ENCODE measurements around the gene AJUBA. TPM values are rescaled to one million over a fixed set of nuclear protein-coding genes. Genes with fewer than 3 reads are reported as not detected.
"Not testable (repeated sequence)": the region's sequence is repeated elsewhere in the genome, so short reads cannot be mapped to it uniquely, and the experiment has no call there.

The AJUBA gene
- total RNA-seq, 1 donor from 2014 or later = 87.2 TPM

DNA sequence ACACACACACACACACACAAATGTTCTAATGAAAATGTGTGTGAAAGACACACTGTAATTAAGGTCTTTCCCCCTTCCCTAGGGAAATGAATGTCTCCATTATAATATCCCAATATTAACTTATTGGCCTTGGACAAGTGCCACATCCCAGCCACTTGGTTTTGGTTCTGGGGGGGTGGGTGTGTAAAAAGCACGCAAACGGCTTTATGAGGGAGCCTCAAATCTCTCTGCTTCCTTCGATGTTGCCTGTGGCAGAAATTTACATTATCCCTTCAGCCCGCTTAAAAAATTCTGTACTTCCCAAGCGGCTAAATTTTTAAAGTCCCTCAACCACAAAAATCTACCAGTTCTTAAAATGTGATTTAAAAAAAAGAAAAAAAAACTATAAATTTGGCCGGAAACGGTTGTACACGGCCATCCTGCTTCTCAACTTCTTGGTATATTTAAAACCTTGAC lies 27.2 kb upstream of the AJUBA start:
- TF ChIP-seq, protein P1, sequence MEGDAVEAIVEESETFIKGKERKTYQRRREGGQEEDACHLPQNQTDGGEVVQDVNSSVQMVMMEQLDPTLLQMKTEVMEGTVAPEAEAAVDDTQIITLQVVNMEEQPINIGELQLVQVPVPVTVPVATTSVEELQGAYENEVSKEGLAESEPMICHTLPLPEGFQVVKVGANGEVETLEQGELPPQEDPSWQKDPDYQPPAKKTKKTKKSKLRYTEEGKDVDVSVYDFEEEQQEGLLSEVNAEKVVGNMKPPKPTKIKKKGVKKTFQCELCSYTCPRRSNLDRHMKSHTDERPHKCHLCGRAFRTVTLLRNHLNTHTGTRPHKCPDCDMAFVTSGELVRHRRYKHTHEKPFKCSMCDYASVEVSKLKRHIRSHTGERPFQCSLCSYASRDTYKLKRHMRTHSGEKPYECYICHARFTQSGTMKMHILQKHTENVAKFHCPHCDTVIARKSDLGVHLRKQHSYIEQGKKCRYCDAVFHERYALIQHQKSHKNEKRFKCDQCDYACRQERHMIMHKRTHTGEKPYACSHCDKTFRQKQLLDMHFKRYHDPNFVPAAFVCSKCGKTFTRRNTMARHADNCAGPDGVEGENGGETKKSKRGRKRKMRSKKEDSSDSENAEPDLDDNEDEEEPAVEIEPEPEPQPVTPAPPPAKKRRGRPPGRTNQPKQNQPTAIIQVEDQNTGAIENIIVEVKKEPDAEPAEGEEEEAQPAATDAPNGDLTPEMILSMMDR (IDR thresholded peaks at IDR 0.05; ENCODE audit: insufficient read depth, low read length, poor library complexity, severe bottlenecking) = no peak
- DNase-seq (ENCODE audit: low read depth) = no peak
- Histone ChIP-seq H3K36me3 (ENCODE audit: control insufficient read depth, insufficient read depth, low read length) (no peaks in the 10 kb centered on the region), H3K4me3 (ENCODE audit: low read depth, low read length) (peak overlapping the region; percentile 50), H3K27me3 (ENCODE audit: control insufficient read depth, insufficient read depth, low read length) (no peaks in the 10 kb centered on the region)

DNA sequence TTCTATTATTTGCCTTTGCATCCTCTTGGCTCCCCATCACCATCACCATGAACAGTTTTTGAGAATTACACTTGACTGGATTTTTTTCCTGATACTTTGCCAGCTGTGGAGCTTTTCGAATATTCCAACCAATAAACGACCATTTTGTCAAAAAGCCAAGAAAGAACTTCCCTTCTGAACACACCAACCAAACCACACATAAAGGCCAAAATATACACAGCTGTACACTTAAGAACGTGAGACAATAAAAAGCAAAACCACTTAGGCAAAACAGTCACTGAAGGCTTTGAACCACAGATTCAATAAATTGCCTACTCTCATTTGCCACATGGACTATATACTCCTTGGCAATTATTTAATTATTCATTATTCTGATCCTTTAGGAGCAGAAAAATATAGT lies 26.5 kb upstream of the AJUBA start:
- TF ChIP-seq, protein P1 (IDR thresholded peaks at IDR 0.05; ENCODE audit: insufficient read depth, low read length, poor library complexity, severe bottlenecking) = no peak
- H3K4me3 ChIP-seq (ENCODE audit: low read depth, low read length) = no peak overlapping the region
- H3K27me3 ChIP-seq (ENCODE audit: control insufficient read depth, insufficient read depth, low read length) = no peaks in the 10 kb centered on the region
- H3K36me3 ChIP-seq (ENCODE audit: control insufficient read depth, insufficient read depth, low read length) = no peaks in the 10 kb centered on the region
- DNase-seq (ENCODE audit: low read depth) = no peak

DNA sequence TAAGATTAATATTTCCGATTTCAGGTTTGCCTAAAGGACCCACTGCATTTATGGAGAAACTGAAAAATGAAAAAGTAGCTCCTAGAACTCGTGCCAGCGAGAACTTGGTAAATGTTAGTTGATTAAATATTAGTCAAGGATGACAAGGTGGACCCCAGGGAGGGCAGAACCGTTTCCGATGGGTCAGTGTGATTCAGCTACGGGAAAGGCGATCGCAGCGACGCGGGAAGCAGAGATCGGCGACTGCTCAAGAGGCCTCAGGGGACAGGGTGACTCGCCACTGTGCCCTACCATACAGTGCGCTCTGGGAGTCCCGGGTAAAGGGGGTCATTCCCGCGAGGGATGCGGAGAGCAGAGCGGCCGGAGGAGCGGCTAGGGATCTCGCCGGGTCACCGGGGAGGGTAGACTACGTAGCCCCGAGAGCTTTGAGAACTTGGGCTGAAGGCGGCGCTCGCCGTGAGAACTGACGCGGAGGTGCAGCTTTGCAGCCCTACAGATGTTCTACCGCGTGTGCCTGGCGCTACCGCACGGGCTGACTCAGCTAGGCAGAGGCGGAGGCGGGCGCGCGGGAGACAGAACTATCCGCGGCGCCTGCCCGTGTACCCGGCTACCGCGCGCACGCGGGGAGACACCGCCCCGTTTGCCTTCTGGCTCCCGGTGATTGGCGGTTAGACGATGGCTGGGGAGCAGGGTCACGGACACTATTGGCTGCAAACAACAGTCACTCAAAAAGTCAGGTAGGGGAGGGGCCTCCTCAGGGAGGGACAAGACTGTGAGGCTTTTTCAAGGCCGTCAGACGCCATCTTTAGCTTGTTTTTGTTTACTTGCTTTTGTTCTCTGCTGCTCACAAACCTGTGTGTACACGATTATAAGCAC lies 24.4 kb upstream of the AJUBA start:
- TF ChIP-seq, protein P1 (IDR thresholded peaks at IDR 0.05; ENCODE audit: insufficient read depth, low read length, poor library complexity, severe bottlenecking) = peak; percentile 31
- Histone ChIP-seq H3K4me3 (ENCODE audit: low read depth, low read length) (peak overlapping the region; percentile 55), H3K36me3 (ENCODE audit: control insufficient read depth, insufficient read depth, low read length) (no peaks in the 10 kb centered on the region), H3K27me3 (ENCODE audit: control insufficient read depth, insufficient read depth, low read length) (no peaks in the 10 kb centered on the region)
- DNase-seq (ENCODE audit: low read depth) = peak; percentile 83

DNA sequence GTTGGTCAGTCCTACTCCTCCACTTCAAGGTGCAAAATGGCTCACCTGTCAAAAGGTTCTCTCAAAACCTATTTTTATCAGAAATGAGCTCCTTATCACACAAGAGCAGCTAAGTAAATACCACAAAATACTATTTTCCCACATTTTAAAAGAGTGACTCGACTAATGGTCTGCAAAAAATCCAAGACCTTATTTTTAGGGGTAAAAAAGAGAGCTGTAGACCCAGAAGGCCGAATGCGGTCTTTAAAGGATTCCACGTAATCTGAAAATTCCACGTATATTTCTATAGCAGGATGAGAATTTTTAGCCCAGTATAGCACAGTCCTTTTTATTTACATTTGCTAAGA lies 23.8 kb upstream of the AJUBA start:
- Histone ChIP-seq H3K36me3 (ENCODE audit: control insufficient read depth, insufficient read depth, low read length) (no peaks in the 10 kb centered on the region), H3K4me3 (ENCODE audit: low read depth, low read length) (peak overlapping the region; percentile 55), H3K27me3 (ENCODE audit: control insufficient read depth, insufficient read depth, low read length) (no peaks in the 10 kb centered on the region)
- TF ChIP-seq, protein P1 (IDR thresholded peaks at IDR 0.05; ENCODE audit: insufficient read depth, low read length, poor library complexity, severe bottlenecking) = no peak
- DNase-seq (ENCODE audit: low read depth) = no peak

DNA sequence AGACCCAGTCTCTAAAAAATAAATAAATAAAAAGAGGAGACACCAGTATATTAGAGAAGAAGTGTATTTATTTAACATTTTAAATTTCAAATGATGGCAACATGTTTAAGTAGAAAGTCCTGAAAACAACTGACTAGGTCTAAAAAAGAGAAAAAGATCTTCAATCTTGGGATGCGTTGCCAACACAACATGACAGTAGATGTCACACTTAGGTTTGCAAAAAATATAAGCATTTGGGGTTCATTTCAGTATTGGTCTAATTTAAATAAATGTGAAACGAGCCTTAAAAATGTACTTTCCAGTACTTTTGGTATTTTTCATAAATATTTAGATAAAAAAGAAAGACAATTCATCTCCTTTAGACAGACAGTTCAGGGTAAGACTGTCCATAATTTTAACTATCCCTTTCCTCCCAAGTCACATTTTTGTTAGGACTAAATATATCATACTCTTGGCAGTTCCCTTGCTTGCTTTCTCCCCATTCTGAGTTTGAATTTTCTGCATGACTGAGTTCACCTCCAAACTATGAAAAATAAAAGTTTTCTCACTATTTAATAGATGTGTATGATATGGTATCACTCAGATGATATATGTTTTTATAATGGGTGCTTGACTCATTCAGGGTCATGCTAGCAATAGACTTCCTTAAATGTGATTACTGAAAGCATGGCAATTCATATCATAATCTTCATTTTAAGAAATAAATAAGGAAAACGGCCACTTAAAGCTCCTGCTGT lies 23.3 kb upstream of the AJUBA start:
- no peak for DNase-seq (ENCODE audit: low read depth)
- TF ChIP-seq, protein P1 (IDR thresholded peaks at IDR 0.05; ENCODE audit: insufficient read depth, low read length, poor library complexity, severe bottlenecking) = no peak
- no peak overlapping the region for H3K4me3 ChIP-seq (ENCODE audit: low read depth, low read length)
- H3K36me3 ChIP-seq (ENCODE audit: control insufficient read depth, insufficient read depth, low read length) = no peaks in the 10 kb centered on the region
- H3K27me3 ChIP-seq (ENCODE audit: control insufficient read depth, insufficient read depth, low read length) = no peaks in the 10 kb centered on the region

DNA sequence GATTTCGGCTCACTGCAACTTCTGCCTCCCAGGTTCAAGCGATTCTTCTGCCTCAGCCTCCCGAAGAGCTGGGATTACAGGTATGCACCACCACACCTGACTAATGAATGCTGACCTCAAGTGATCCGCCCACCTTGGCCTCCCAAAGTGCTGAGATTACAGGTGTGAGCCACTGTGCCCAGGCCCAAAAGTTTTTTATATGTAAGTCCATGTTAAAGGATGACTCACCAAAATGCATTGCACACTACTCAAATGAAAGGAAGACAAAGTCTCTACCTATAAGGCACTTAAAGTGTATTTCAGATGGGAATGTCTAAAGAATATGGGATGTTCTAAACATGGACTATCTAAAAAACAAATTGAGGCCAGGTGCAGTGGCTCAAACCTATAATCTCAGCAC lies 21.9 kb upstream of the AJUBA start:
- not testable (repeated sequence) for H3K4me3 ChIP-seq (ENCODE audit: low read depth, low read length); H3K27me3 ChIP-seq (ENCODE audit: control insufficient read depth, insufficient read depth, low read length); DNase-seq (ENCODE audit: low read depth); H3K36me3 ChIP-seq (ENCODE audit: control insufficient read depth, insufficient read depth, low read length)
